Caco-2 (cell line): ENCODE data around the gene COL4A3. TPM values are rescaled to one million over a fixed set of nuclear protein-coding genes. Genes with fewer than 3 reads are reported as not detected.

Source experiments
- BruUV-seq: library from RNA; stranded (reverse); fragments of 400-500 nt; replicated peaks from 2 replicates; lab custom pipeline; 2021; lab: Mats Ljungman, UMichigan
- CTCF ChIA-PET: fragments of 300-600 bp; sonication (Branson Sonifier 250); formaldehyde crosslinking; loops from one replicate; lab custom pipeline; 2022; ENCODE audit warnings: antibody characterized with exemption; lab: Charles Lee
- POLR2A ChIA-PET: fragments of 300-600 bp; sonication (Branson Sonifier 250); formaldehyde crosslinking; loops from one replicate; lab custom pipeline; 2022; ENCODE audit warnings: antibody characterized with exemption; lab: Charles Lee
- DNase-seq, 2 experiments: peaks; one replicate each; pipeline versions ENCODE4 v3.0.0 to v3.0.0-alpha.2; 2020 to 2022
- H3K27me3 ChIP-seq: replicated peaks from 2 replicates; pipeline ENCODE4 v1.6.0; 2011; ENCODE audit warnings: low read length; ENCODE audit not compliant: control insufficient read depth, insufficient read depth
- H3K36me3 ChIP-seq: 2 replicates; pipeline ENCODE4 v1.5.1; 2011; ENCODE audit warnings: low read length; ENCODE audit not compliant: control insufficient read depth, insufficient read depth
- H3K4me1 ChIP-seq: fragments of 250-450 bp; sonication (Bioruptor Pico); 2 replicates; pipeline ENCODE4 v1.5.1; 2020; ENCODE audit warnings: mild to moderate bottlenecking
- H3K4me3 ChIP-seq: 2 replicates; pipeline ENCODE4 v1.5.1; 2011; ENCODE audit warnings: low read depth, mild to moderate bottlenecking, control low read depth, low read length
- H3K9me3 ChIP-seq: fragments of 250-450 bp; sonication (Bioruptor Pico); 2 replicates; pipeline ENCODE4 v1.5.1; 2020; ENCODE audit warnings: mild to moderate bottlenecking, moderate library complexity
- H3K27ac Mint-ChIP-seq: one replicate; pipeline ENCODE4 v1.8.0; 2022; ENCODE audit warnings: mixed read lengths; ENCODE audit not compliant: unreplicated experiment
- H3K27me3 Mint-ChIP-seq: one replicate; pipeline ENCODE4 v1.8.0; 2022; ENCODE audit warnings: mixed read lengths; ENCODE audit not compliant: insufficient read depth, unreplicated experiment
- H3K36me3 Mint-ChIP-seq: one replicate; pipeline ENCODE4 v1.8.0; 2022; ENCODE audit warnings: mild to moderate bottlenecking, mixed read lengths; ENCODE audit not compliant: insufficient read depth, unreplicated experiment
- H3K4me1 Mint-ChIP-seq: one replicate; pipeline ENCODE4 v1.8.0; 2022; ENCODE audit warnings: low read depth, mixed read lengths; ENCODE audit not compliant: unreplicated experiment
- H3K4me3 Mint-ChIP-seq: one replicate; pipeline ENCODE4 v1.8.0; 2022; ENCODE audit warnings: mild to moderate bottlenecking, moderate library complexity, mixed read lengths; ENCODE audit not compliant: unreplicated experiment
- H3K9me3 Mint-ChIP-seq: one replicate; pipeline ENCODE4 v1.8.0; 2022; ENCODE audit warnings: mixed read lengths; ENCODE audit not compliant: unreplicated experiment
- CTCF ChIP-seq, 2 experiments: fragments of 200-600 bp in 1 of 2; IDR thresholded peaks; 1 replicate in 1 of 2; 2 replicates in 1 of 2; pipeline versions ENCODE4 v1.5.1 to v1.8.0; 2011 to 2022; ENCODE audit warnings: antibody characterized with exemption in 1 of 2, control low read depth in 1 of 2, inconsistent platforms in 1 of 2, low read depth in 1 of 2, low read length in 1 of 2, mild to moderate bottlenecking in 1 of 2, moderate library complexity in 1 of 2; ENCODE audit not compliant: insufficient read depth in 1 of 2, severe bottlenecking in 1 of 2, unreplicated experiment in 1 of 2
- intact Hi-C: fragments of 100-400 bp; cut with micrococcal nuclease; formaldehyde crosslinking; loops from one replicate; pipeline ENCODE4 v1.10.0; 2022; ENCODE audit not compliant: unreplicated experiment
- total RNA-seq: library from RNA; stranded (reverse); gene quantifications from 2 replicates; pipeline ENCODE4 v1.2.3, GENCODE V29; 2022

The COL4A3 gene
- total RNA-seq, 1 experiment from 2014 or later: 4.2 TPM

- Histone ChIP-seq H3K9me3 (0 out of 2 replicates have a peak, but pooled peaks cover 3% of the 10 kb centered on the region), H3K4me1 (peaks cover 7% of the 10 kb centered on the region; the same call in 1 of the 2 replicates), H3K36me3 (no peaks in the 10 kb centered on the region), H3K4me3 (no peak overlapping the region), H3K27me3 (no peaks in the 10 kb centered on the region)
- H3K4me3 Mint-ChIP-seq: no peak overlapping the region
- no peak for DNase-seq
- peaks cover 17% of the 10 kb centered on the region for H3K4me1 Mint-ChIP-seq
- POLR2A ChIA-PET: no interaction called here
- no peaks in the 10 kb centered on the region for H3K9me3 Mint-ChIP-seq
- no peak for TF ChIP-seq CTCF (IDR thresholded peaks at IDR 0.05; ENCODE audit: insufficient read depth in 1 of 2, low read depth in 1 of 2, low read length in 1 of 2, severe bottlenecking in 1 of 2, unreplicated experiment in 1 of 2)
- intact Hi-C loops: no loop called here
- no peaks in the 10 kb centered on the region for H3K27me3 Mint-ChIP-seq
- no TSS peak for BruUV-seq
- no peaks in the 10 kb centered on the region for H3K36me3 Mint-ChIP-seq
- CTCF ChIA-PET: no interaction called here
- no peak overlapping the region for H3K27ac Mint-ChIP-seq
These were observed 12.2 kb upstream of the COL4A3 start for GRCh38 chr2:227152093-227152766.

- no peak overlapping the region for H3K4me3 Mint-ChIP-seq
These were observed 11.1 kb upstream of the COL4A3 start for GRCh38 chr2:227153307-227153706.

More at GRCh38 chr2:227153307-227153706, 11.1 kb upstream of the COL4A3 start:
- TF ChIP-seq CTCF (IDR thresholded peaks at IDR 0.05; ENCODE audit: insufficient read depth in 1 of 2, low read depth in 1 of 2, low read length in 1 of 2, severe bottlenecking in 1 of 2, unreplicated experiment in 1 of 2): no peak
- POLR2A ChIA-PET: no interaction called here
- no peak overlapping the region for H3K4me3 ChIP-seq
- DNase-seq: no peak
- peaks cover 7% of the 10 kb centered on the region; the same call in 1 of the 2 replicates for H3K4me1 ChIP-seq
- intact Hi-C loops: no loop called here
- H3K4me1 Mint-ChIP-seq: peaks cover 17% of the 10 kb centered on the region
- no peaks in the 10 kb centered on the region for H3K27me3 ChIP-seq
- H3K36me3 ChIP-seq: no peaks in the 10 kb centered on the region
- no peaks in the 10 kb centered on the region for H3K9me3 Mint-ChIP-seq
- no peaks in the 10 kb centered on the region for H3K36me3 Mint-ChIP-seq
- no peaks in the 10 kb centered on the region for H3K9me3 ChIP-seq
- CTCF ChIA-PET: interaction anchor here (0.7 kb wide), 1 partner anchor 38 kb away, joined by 3 read pairs; no protein-coding TSS in a partner anchor
- H3K27ac Mint-ChIP-seq: peak overlapping the region; percentile 16
- BruUV-seq: no TSS peak
- no peaks in the 10 kb centered on the region for H3K27me3 Mint-ChIP-seq
